GM18907 (cell line): ENCODE measurements around the gene F7.
"Not testable (repeated sequence)": the region's sequence is repeated elsewhere in the genome, so short reads cannot be mapped to it uniquely, and the experiment has no call there.

Experiments
- ATAC-seq: cut with Tn5 transposase; IDR thresholded peaks from one replicate; pipeline ENCODE4 v1.9.1; 2021; ENCODE audit warnings: mild to moderate bottlenecking, moderate library complexity; ENCODE audit not compliant: unreplicated experiment

Gene F7

DNA sequence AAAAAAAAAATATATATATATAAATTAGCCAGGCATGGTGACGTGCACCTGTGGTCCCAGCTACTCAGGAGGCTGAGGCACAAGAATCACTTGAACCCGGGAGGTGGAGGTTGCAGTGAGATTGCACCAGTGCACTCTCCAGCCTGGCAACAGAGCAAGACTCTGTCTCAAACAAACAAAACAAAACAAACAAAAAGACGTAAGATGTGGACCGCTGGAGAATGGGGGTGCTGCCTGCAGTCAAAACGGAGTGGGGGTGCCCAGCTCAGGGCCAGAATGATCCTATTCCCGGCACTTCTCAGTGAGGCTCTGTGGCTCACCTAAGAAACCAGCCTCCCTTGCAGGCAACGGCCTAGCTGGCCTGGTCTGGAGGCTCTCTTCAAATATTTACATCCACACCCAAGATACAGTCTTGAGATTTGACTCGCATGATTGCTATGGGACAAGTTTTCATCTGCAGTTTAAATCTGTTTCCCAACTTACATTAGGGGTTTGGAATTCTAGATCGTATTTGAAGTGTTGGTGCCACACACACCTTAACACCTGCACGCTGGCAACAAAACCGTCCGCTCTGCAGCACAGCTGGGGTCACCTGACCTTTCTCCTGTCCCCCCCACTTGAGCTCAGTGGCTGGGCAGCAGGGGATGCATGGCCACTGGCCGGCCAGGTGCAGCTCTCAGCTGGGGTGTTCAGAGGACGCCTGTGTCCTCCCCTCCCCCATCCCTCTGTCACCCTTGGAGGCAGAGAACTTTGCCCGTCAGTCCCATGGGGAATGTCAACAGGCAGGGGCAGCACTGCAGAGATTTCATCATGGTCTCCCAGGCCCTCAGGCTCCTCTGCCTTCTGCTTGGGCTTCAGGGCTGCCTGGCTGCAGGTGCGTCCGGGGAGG is at the start of gene F7:
TSS of gene F7 (plus strand) at position 760 of the 889 bp plus-strand sequence. CDS start at position 811, 51 bp downstream.
- no peak for ATAC-seq

DNA sequence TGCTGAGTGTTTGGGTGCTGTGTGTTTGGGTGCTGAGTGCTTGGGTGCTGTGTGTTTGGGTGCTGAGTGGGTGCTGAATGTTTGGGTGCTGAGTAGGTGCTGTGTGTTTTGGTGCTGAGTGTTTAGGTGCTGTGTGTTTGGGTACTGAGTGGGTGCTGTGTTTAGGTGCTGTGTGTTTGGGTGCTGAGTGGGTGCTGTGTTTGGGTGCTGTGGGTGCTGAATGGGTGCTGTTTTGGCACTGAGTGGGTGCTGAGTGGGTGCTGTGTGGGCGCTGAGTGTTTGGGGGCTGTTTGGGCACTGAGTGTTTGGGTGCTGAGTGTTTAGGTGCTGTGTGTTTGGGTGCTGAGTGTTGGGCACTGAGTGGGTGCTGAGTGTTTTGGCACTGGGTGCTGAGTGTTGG is 48.5 kb upstream of the F7 start:
- ATAC-seq, result no peak

GRCh38 chr13:113057559-113057958 is 48.0 kb upstream of the F7 start:
- not testable (repeated sequence) for ATAC-seq

- no peak for ATAC-seq
These were observed 47.2 kb upstream of the F7 start for GRCh38 chr13:113058129-113058987.

DNA sequence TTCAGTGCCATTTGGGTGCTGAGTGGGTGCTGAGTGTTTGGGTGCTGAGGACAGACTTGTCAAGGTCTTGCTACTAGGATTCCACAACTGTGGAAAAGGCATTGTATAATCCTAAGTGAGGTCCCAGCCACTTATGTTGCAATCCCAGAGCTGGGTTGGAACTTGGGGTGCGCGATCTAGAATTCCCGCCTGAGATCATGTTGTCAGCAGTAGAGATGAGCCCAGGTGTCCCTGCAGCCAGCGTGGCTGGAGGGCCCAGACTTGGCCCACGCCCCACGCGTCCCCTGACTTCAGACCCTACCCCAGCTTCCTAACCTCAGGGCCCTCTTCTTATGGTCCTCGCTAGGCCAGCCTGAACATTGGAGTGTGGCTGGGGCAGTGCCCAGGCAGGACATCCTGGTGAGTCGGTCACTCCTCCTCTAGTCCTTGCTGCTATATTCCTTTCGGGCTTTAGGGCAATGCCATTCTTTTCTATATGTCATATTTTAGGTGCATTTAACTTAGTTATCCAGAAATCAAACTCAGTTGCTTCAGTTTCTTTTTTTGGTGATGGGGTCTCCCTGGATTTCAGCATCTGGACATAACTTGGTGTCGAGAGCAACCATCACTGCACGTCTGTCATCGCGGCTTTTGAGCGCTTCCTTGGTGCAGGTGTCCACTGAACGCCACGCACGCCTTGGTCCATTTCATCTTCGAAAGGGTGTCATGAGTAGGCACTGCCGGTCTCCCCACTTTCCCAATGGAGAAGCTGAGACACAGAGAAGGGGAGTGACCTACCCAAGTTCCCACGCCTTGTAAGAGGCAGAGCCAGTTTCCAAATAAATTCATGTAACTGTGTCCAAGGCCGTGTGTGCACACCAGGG is 46.4 kb upstream of the F7 start:
- ATAC-seq, result no peak

DNA sequence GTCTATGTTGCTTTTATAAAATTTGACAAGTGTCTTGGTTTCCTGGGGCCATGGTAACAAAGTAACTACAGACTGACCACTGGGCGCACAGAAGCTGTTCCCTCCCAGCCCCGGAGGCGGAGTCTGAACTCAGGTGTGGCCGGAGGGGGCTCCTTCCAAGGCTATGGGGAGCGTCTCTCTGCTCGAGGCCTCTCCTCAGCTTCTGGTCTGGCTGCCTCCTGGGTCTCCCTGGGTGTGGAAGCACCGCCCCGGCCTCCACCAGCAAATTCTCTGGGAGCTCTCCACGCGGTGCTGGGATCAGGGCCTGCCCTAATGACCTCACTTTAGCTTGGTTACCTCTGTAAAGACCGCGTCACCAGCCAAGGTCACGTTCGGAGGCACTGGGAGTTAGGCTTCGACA is 45.7 kb upstream of the F7 start:
- ATAC-seq, result no peak

- no peak for ATAC-seq
These were observed 44.9 kb upstream of the F7 start for GRCh38 chr13:113060557-113061270.

DNA sequence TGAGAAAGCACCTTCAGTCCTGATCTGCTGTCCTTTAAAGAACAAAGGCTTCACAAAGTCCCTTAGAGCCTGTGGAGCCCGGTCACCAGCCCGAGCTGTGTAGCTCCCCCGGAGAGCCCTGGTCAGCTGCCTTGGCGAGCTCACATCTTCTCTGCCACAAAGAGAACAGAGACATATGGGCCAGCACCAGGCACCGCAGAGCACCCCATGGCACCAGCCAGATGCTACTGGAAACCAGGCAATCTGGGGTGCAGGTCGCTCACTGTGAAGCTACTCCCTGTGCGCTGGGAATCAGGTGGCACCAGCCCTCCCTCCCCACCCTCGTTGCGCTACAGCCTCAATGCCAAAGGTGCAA is 44.3 kb upstream of the F7 start:
- ATAC-seq, result no peak

GRCh38 chr13:113061796-113062425 is 43.7 kb upstream of the F7 start:
- no peak for ATAC-seq

DNA sequence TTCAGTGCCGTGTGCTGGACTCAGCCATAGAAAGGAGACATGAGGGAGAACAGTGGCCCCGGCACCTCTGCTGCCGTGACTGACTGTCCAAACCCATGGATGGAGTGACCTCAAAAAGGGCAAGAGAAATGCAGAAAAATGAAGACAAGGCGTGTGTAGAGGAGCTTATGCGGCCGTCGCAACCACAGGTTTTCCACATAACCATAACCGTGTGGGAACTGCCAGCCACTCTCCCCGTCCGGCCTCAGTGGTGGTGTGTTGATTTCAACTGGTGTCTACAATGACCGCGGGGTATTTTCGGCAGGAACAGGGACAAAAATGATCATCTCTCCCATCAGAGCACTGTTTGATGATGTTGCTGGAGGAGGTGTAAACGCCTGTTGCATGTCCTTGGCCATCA is 42.9 kb upstream of the F7 start:
- no peak for ATAC-seq

GRCh38 chr13:113063091-113063491 is 42.5 kb upstream of the F7 start:
- ATAC-seq, result no peak

DNA sequence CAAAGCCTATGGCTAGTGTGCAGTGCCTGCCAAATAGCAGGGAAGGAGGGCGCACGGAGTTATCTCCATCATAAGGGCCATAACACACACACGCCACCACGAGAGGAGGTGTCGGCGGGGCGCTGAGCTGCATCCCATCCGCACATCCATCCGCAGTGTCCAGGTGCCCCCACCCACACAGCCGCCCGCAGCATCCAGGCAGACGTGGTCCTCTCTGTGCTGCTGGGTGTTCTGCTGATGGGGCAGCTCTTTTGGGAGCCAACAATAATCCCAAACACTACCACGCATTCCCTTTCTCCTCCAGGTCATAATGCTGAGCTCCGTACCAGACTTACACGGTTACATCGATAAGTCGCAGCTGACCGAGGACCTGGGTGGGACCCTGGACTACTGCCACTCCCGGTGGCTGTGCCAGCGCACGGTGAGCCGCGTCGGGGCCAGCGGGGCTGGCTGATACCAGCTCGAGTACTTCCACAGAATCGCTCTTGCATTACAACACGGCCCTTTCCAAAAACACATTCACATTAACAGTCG is 41.5 kb upstream of the F7 start:
- no peak for ATAC-seq

- ATAC-seq, result no peak
These were observed 40.8 kb upstream of the F7 start for GRCh38 chr13:113064534-113065405.

DNA sequence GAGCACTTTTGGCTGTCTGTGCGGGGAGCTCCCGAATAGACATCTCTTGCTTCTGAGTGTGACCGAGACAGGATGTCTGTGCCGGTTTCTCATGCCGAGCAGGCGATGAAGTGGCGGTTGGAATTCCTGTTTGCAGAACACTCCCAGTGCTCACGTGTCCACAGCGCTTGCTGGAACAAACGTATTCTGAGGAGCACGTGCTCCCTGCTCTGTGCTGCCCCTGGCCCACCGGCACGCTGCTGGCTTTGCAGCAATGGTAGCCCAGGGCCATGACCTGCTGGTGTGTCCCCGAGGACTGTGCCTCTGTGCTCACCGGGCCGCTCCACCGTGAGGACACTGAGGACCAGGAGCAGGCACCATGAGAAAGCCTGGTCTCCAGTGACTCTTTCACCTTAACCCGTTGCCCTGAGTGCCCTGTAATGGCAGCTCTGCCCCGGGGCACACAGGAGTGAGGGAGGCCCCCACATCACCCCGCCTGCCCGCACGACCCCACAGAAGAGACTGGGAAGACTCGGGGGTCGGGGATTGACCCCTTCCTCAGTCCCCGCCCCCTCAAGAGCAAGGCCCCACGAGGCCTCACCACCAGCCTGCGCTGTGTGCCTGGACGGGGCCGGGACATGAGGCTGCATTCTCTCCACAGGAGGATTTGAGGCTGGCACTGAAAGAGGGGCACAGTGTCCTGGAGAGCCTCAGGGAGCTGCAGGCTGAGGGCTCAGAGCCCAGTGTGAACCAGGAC is 40.0 kb upstream of the F7 start:
- no peak for ATAC-seq

- ATAC-seq, result no peak
These were observed 39.5 kb upstream of the F7 start for GRCh38 chr13:113066142-113066455.

GRCh38 chr13:113066746-113067145 is 38.8 kb upstream of the F7 start:
- ATAC-seq, result no peak

GRCh38 chr13:113069861-113070805 is 35.5 kb upstream of the F7 start:
- ATAC-seq, result no peak
